Mesodermal cell (in vitro differentiated cells): ENCODE data around the gene NAXE.

ENCODE experiments used
- H3K27ac ChIP-seq: 2 replicates; pipeline ENCODE4 v1.7.0; 2013; ENCODE audit warnings: mild to moderate bottlenecking, low read depth, low read length, moderate library complexity; ENCODE audit not compliant: severe bottlenecking
- H3K36me3 ChIP-seq: 2 replicates; pipeline ENCODE4 v1.7.1; 2013; ENCODE audit warnings: mild to moderate bottlenecking, low read length, moderate library complexity; ENCODE audit not compliant: control insufficient read depth, insufficient read depth
- H3K4me1 ChIP-seq: one replicate; pipeline ENCODE4 v1.7.1; 2013; ENCODE audit warnings: mild to moderate bottlenecking, low read length; ENCODE audit not compliant: insufficient read depth, control insufficient read depth, poor library complexity, severe bottlenecking
- H3K4me3 ChIP-seq: 2 replicates; pipeline ENCODE4 v1.7.0; 2013; ENCODE audit warnings: low read length, control low read depth, mild to moderate bottlenecking; ENCODE audit not compliant: insufficient read depth, poor library complexity, severe bottlenecking; ENCODE audit errors: extremely low read depth
- H3K9me3 ChIP-seq: 2 replicates; pipeline ENCODE4 v1.7.1; 2013; ENCODE audit warnings: mild to moderate bottlenecking, low read length, moderate library complexity; ENCODE audit not compliant: control insufficient read depth
- WGBS, 2 experiments: methylation state at CpG; one replicate each; pipeline ENCODE4 v1.1.5; 2013; ENCODE audit warnings: missing lambda C conversion rate in 2 of 2; ENCODE audit not compliant: insufficient coverage in 2 of 2; 5-methylcytosine and 5-hydroxymethylcytosine counted together

The NAXE gene

DNA sequence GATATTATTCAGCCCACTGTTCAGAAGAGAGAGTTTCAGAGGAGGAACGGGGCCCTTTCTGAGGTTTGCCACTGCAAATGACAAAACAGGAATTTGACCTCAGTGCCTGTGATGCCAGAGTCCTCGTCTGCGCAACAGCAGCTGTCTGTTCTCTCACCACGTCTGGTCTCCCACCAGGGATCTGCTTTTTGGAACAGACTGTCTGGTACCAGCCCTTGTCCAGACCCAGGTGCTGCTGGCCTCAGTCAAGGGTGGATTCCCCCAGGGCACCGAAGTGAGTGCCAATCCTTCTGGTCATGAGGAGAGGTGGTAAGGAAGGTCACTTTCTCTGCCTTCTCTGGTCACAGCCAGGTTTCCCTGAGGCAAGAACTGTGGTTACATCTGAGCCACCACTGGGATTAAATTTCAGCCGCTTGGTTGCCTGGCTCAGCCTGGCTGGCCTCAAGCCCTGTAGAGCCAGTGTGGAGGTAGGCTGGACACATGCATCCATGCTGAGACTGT lies 48.1 kb downstream of the NAXE start:
- no peak overlapping the region for H3K27ac ChIP-seq
- no peak overlapping the region for H3K4me3 ChIP-seq
- no peaks in the 10 kb centered on the region for H3K9me3 ChIP-seq
- no peaks in the 10 kb centered on the region for H3K36me3 ChIP-seq
- peaks cover 9% of the 10 kb centered on the region for H3K4me1 ChIP-seq
- 70 to 72% methylated on average over 4 to 5 of the region's 6 CpGs for WGBS, 2 experiments

DNA sequence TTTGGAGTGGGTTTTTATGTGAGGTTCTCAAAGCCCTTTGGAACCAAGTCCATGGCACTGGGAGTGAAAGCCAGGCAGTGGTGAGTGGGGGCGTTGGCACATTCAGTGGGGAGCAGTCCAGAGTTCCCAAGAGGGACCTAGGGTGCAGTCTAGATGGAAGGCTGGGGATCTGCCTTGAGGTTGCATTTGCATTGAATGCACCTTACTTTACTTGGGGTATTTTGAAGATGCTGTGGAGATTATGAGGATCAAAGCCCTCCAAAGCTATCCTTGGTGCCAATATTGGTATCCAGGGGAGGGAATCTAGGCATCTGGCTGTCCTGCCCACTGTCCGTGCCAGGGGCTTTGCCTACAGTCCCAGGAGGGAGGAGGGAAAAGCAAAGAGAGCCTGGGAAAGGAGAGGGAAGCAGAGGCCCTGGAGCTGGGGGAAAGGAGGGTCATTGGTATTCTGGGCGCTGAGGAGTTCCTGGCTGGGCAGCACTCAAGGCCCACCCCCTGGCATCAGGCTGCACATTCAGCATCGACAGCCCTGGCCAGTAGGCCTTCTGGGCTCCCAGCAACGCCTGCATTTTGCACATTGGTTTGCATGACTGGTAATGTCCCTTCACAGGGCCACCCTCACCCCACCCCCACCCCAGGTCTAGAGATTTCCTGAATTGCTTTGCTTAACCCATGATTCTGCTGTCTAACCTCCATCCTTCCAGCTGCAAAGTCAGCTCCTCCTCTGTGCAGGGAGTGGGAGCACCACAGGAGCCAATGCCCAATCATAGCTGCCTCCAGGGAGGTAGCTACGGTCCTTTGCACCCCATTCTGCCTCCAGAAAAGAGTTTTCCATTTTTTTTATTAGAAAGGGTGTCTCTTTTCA lies 49.5 kb downstream of the NAXE start:
- Histone ChIP-seq H3K27ac (no peak overlapping the region), H3K4me1 (peaks cover 9% of the 10 kb centered on the region), H3K4me3 (peak overlapping the region; percentile 31), H3K36me3 (no peaks in the 10 kb centered on the region), H3K9me3 (no peaks in the 10 kb centered on the region)
- WGBS, 2 experiments: 51 to 57% methylated on average over 4 to 6 of the region's 6 CpGs

DNA sequence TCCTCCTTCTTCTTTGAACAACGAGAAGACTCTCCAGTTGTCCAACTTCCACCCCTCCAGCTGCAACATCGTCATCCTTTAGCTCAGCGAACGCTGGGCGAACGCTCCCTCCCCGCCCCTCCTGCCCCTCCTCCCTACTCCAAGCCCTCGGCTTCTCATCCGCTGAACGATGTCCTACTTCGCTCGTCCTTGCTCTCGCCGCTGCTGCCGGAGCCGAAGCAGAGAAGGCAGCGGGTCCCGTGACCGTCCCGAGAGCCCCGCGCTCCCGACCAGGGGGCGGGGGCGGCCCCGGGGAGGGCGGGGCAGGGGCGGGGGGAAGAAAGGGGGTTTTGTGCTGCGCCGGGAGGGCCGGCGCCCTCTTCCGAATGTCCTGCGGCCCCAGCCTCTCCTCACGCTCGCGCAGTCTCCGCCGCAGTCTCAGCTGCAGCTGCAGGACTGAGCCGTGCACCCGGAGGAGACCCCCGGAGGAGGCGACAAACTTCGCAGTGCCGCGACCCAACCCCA lies 50.2 kb downstream of the NAXE start, which contains the start of gene BCAN:
BCAN (plus strand) TSS at position 357 of the 504 bp plus-strand sequence. CDS start 3,938 bp downstream, outside the sequence.
- no peaks in the 10 kb centered on the region for H3K9me3 ChIP-seq
- WGBS, 2 experiments: 0 to 1% methylated on average over 22 of the region's 46 CpGs
- H3K36me3 ChIP-seq: no peaks in the 10 kb centered on the region
- peak within 1 kb of the TSS; percentile 31 for H3K4me3 ChIP-seq
- peaks cover 9% of the 10 kb centered on the region for H3K4me1 ChIP-seq
- H3K27ac ChIP-seq: no peak within 1 kb of the TSS

DNA sequence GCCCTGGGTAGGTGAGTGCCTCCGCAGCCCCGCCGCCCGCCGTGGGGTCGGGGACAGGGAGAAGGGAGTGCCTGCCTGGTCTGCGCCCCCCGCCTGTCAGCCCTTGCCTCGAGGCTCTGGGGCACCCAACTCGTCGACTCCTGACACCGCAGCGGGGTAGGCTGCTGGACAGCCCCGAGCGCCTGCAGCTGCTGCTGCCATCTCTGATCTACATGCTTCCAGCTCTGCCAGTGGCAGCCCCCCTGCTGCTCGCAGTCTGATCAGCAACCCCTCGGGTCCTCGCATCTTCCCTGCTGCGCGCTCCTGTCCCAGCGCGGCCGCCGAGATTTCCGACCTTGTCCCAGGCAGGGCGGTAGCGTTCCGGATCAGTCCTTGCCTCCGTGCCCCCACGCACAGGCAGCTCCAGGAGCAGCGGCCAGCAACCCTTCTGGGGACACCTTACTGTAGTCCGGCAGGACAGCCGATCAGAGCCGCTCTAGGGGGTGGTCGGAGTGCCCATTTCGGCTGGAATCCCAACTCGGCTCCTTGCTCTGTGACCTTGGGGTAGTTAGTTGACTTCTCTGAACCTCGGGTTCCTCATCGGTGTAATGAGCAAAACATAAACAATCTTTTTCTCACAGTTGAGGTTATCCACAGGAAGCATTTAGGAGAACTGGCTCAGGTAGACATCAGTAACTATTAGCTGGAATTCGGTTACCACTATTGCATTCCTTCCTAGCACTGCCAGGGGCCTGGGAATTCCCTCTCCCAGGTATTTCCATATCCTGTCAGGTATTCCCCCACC lies 50.9 kb downstream of the NAXE start:
- H3K4me3 ChIP-seq: peak overlapping the region; percentile 31
- WGBS, 2 experiments: 4 to 9% methylated on average over 29 to 37 of the region's 40 CpGs

DNA sequence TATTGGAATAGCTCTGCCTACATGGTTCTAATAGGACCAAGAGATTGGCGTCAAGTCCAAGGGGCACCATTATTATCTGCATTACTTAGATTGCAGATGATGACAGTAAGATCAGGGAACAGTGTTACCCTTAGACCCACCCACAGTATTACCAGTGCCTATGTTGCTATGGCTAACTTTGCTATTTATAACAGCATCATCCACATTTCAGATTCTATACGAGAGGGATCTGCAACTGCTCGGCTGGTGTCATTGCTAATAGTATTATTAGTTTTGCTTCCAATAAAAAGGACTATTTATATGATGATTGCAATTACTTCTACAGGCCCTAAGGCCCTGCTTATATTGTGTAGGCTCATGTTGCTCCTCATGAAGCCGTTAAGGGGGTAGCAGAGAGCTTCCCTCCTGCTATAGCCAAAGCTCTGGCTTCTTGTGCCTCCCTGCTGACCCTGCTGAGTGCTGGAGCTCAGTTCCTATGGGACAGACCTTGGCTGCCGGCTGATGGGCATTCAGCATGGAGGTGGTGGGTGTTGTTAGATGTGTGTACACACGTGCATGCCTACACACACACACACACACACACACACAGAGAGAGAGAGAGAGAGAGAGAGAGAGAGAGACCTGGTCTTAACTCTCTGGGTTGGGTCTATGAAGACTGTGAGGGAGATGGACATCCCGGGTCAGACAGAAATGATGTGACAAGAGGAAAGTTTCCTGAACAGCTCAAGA lies 51.6 kb downstream of the NAXE start:
- no peak overlapping the region for H3K4me3 ChIP-seq
- H3K36me3 ChIP-seq: no peaks in the 10 kb centered on the region
- H3K4me1 ChIP-seq: peaks cover 9% of the 10 kb centered on the region
- no peaks in the 10 kb centered on the region for H3K9me3 ChIP-seq
- 43 to 83% methylated on average over 1 to 2 of the region's 7 CpGs for WGBS, 2 experiments
- no peak overlapping the region for H3K27ac ChIP-seq

More for the DNA sequence above, 50.9 kb downstream of the NAXE start:
- Histone ChIP-seq H3K4me1 (peaks cover 9% of the 10 kb centered on the region), H3K27ac (no peak overlapping the region), H3K9me3 (no peaks in the 10 kb centered on the region), H3K36me3 (no peaks in the 10 kb centered on the region)

DNA sequence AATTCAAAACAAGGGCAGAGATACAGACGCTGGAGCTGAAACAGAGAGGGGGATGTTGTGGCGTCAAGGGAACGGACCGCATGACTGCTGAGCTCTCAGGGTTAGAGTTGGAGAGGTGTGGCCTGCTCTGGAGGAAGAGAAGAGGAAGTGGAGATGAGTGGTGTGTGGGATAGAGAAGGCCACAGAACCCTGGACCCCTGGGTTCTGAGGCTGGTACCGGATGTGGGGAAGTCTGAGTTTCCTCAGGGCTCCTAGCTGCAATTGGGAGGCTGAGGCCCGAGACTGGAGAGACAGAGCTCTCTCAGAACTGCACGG lies 52.2 kb downstream of the NAXE start:
- H3K4me3 ChIP-seq: no peak overlapping the region
- WGBS, 2 experiments: 87 to 88% methylated on average over 6 to 7 of the region's 7 CpGs
- H3K27ac ChIP-seq: no peak overlapping the region

More for the DNA sequence above, 52.2 kb downstream of the NAXE start:
- Histone ChIP-seq H3K36me3 (no peaks in the 10 kb centered on the region), H3K9me3 (no peaks in the 10 kb centered on the region), H3K4me1 (peaks cover 9% of the 10 kb centered on the region)
